Colonic mucosa (tissue), 4 donors: Measurements from ENCODE around the gene CACHD1. TPM values are rescaled to one million over a fixed set of nuclear protein-coding genes. Genes with fewer than 3 reads are reported as not detected.

Experiments
- DNase-seq: peaks from one replicate; pipeline ENCODE4 v3.0.0-alpha.2; 2020
- H3K27ac ChIP-seq: fragments of 200-600 bp; one replicate; pipeline ENCODE4 v1.8.0; 2021
- H3K27me3 ChIP-seq: fragments of 200-600 bp; one replicate; pipeline ENCODE4 v1.8.0; 2021
- H3K36me3 ChIP-seq: fragments of 200-600 bp; one replicate; pipeline ENCODE4 v1.8.0; 2021
- H3K4me1 ChIP-seq: fragments of 200-600 bp; one replicate; pipeline ENCODE4 v1.8.0; 2021; ENCODE audit warnings: mild to moderate bottlenecking
- H3K4me3 ChIP-seq: fragments of 200-600 bp; one replicate; pipeline ENCODE4 v1.8.0; 2021
- H3K9ac ChIP-seq, 2 donors: one replicate each; pipeline ENCODE4 v1.7.0; 2013; ENCODE audit warnings: control low read depth in 2 of 2, low read depth in 2 of 2, low read length in 2 of 2
- H3K9me3 ChIP-seq: fragments of 200-600 bp; one replicate; pipeline ENCODE4 v1.8.0; 2021
- intact Hi-C: fragments of 100-400 bp; cut with DNase I; formaldehyde crosslinking; loops from one replicate; pipeline ENCODE4 v1.14.1; 2022
- total RNA-seq, 2 donors: library from RNA; stranded (reverse); fragmentation: NEBNext Ultra II Directional in 1 of 2; extraction: Animal tissue kit (Norgen Biotek cat#: 25700) in 1 of 2; gene quantifications; one replicate each; pipeline ENCODE4 v1.2.1, GENCODE V29; 2021
- TF ChIP-seq, protein P1 (sequence below): fragments of 200-600 bp; IDR thresholded peaks from one replicate; pipeline ENCODE4 v1.8.0; 2022; ENCODE audit warnings: antibody characterized with exemption, mild to moderate bottlenecking
- donor health status: healthy.
- donor health status: DM: no; HTN: no; CAD: no.
- donor health status: DM: no; HTN: no; CAD: no.

Gene CACHD1
- total RNA-seq, 2 donors from 2014 or later = 1.5 to 2.0 TPM

DNA sequence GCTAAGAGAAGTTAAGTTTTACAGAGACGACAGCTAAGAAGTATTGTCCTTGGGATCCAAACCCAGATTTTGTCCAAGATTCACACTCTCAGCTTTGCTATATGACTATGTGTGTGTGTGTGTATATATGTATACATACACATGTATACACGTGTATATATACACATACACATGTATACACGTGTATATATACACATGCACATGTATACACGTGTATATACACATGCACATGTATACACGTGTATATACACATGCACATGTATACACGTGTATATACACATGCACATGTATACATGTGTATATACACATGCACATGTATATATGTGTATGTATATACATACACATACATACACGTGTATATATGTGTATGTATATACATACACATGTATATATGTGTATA lies 3.9 kb upstream of the CACHD1 start:
- intact Hi-C loops = no loop called here
- no peak overlapping the region for H3K27ac ChIP-seq

GRCh38 chr1:64469116-64469976 lies 583 bp upstream of the CACHD1 start:
- H3K4me1 ChIP-seq = no peaks in the 10 kb centered on the region

More for the DNA sequence above, 3.9 kb upstream of the CACHD1 start:
- H3K9me3 ChIP-seq = no peaks in the 10 kb centered on the region
- no peak for DNase-seq
- no peak overlapping the region for H3K4me3 ChIP-seq
- H3K27me3 ChIP-seq = peaks cover 7% of the 10 kb centered on the region
- H3K36me3 ChIP-seq = no peaks in the 10 kb centered on the region
- no peaks in the 10 kb centered on the region for H3K4me1 ChIP-seq
- H3K9ac ChIP-seq = no peak overlapping the region
- TF ChIP-seq, protein P1, sequence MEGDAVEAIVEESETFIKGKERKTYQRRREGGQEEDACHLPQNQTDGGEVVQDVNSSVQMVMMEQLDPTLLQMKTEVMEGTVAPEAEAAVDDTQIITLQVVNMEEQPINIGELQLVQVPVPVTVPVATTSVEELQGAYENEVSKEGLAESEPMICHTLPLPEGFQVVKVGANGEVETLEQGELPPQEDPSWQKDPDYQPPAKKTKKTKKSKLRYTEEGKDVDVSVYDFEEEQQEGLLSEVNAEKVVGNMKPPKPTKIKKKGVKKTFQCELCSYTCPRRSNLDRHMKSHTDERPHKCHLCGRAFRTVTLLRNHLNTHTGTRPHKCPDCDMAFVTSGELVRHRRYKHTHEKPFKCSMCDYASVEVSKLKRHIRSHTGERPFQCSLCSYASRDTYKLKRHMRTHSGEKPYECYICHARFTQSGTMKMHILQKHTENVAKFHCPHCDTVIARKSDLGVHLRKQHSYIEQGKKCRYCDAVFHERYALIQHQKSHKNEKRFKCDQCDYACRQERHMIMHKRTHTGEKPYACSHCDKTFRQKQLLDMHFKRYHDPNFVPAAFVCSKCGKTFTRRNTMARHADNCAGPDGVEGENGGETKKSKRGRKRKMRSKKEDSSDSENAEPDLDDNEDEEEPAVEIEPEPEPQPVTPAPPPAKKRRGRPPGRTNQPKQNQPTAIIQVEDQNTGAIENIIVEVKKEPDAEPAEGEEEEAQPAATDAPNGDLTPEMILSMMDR = no peak

DNA sequence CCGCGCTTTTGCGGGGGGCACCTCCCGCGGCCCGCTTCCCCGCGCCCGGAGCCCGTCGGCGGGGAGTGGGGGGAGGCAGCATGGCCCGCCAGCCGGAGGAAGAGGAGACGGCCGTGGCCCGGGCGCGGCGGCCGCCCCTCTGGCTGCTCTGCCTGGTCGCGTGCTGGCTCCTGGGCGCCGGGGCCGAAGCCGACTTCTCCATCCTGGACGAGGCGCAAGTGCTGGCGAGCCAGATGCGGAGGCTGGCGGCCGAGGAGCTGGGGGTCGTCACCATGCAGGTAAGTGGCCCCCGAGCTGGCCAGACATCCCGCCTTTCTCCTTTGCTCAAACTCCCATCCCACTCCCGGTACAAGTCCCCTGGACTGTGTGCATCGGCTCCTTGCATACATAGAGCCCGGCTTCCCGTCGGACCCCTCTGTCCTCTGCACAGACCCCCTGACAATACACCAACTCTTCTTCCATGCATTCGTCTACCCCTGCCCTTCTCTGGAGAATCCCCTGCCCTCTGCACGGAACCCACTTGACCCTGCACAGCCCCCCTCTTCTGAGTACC lies 812 bp downstream of the CACHD1 start:
- H3K36me3 ChIP-seq = no peaks in the 10 kb centered on the region
- no peaks in the 10 kb centered on the region for H3K9me3 ChIP-seq
- intact Hi-C loops = no loop called here
- peak overlapping the region; percentile 40 to 60 for H3K9ac ChIP-seq
- peak; percentile 22 for DNase-seq
- peaks cover 6% of the 10 kb centered on the region for H3K4me1 ChIP-seq
- TF ChIP-seq, protein P1 = no peak
- peaks cover 14% of the 10 kb centered on the region for H3K27me3 ChIP-seq
- peak overlapping the region; percentile 51 for H3K4me3 ChIP-seq
- H3K27ac ChIP-seq = peak overlapping the region; percentile 26

More at GRCh38 chr1:64469116-64469976, 583 bp upstream of the CACHD1 start:
- peak overlapping the region; percentile 51 for H3K4me3 ChIP-seq
- intact Hi-C loops = no loop called here
- TF ChIP-seq, protein P1 = no peak
- H3K27ac ChIP-seq = no peak overlapping the region
- no peak for DNase-seq
- peaks cover 14% of the 10 kb centered on the region for H3K27me3 ChIP-seq
- no peaks in the 10 kb centered on the region for H3K36me3 ChIP-seq
- H3K9me3 ChIP-seq = no peaks in the 10 kb centered on the region
- H3K9ac ChIP-seq = peak overlapping the region in 1 of 2 donors; percentile 60

DNA sequence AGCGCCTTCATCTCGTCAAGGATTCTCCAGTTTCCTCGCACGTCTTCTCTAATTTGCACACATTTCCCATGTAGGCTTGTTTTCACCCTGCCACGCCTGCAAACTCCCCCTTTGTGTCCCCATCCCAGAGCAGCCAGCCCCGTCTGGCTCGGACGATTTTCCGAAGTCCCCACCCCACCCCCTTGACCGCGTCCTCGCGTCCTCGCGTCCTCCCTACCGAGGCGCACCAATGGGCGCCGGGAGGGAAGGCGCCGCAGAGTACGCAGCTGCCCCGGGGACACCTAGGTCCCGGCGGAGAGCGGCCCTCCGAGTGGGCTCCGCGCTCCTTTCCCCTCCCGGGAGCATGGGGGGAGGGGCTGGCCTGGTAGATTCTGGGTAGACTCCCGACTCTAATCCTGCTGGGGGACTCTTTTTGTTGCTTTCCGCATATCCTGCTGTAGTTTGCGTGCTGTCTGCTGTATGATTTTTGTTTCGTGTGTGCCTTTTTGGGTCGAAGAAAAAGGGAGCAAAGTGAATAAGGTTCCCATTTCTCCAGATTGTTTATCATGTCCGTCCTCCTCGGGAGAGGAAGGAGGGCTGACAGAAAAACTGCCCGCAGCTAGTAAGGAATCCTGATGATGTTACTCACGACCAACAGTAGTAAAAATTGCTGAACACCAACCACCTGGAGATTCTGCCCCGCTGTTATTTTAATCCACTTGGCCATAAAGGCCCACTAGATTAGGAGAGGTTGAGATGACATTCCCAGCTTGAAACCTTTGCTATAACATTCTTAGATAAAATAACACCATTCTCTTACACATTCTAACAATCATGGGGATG lies 1.5 kb downstream of the CACHD1 start:
- H3K4me1 ChIP-seq = peaks cover 6% of the 10 kb centered on the region
- TF ChIP-seq, protein P1 = no peak
- H3K27ac ChIP-seq = peak overlapping the region; percentile 3
- intact Hi-C loops = no loop called here
- H3K36me3 ChIP-seq = no peaks in the 10 kb centered on the region
- peaks cover 14% of the 10 kb centered on the region for H3K27me3 ChIP-seq
- peak overlapping the region; percentile 39 to 40 for H3K9ac ChIP-seq
- H3K9me3 ChIP-seq = no peaks in the 10 kb centered on the region
- peak; percentile 39 for DNase-seq
- H3K4me3 ChIP-seq = peak overlapping the region; percentile 51

GRCh38 chr1:64472040-64472376 lies 2.1 kb downstream of the CACHD1 start:
- Histone ChIP-seq H3K27me3 (peaks cover 14% of the 10 kb centered on the region), H3K4me3 (peak overlapping the region; percentile 51)

More at GRCh38 chr1:64472040-64472376, 2.1 kb downstream of the CACHD1 start:
- Histone ChIP-seq H3K9ac (no peak overlapping the region), H3K36me3 (no peaks in the 10 kb centered on the region), H3K27ac (peak overlapping the region; percentile 3), H3K4me1 (peaks cover 6% of the 10 kb centered on the region), H3K9me3 (no peaks in the 10 kb centered on the region)
- intact Hi-C loops = no loop called here
- TF ChIP-seq, protein P1 = no peak
- DNase-seq = no peak
